ENCODE measurements around the gene CEBPZ.

The CEBPZ gene

GRCh38 chr2:37180006-37180639 lies 51.3 kb downstream of the CEBPZ start:
- no peak for DNase-seq

GRCh38 chr2:37173741-37174140 lies 57.7 kb downstream of the CEBPZ start:
- no peak for DNase-seq

DNA sequence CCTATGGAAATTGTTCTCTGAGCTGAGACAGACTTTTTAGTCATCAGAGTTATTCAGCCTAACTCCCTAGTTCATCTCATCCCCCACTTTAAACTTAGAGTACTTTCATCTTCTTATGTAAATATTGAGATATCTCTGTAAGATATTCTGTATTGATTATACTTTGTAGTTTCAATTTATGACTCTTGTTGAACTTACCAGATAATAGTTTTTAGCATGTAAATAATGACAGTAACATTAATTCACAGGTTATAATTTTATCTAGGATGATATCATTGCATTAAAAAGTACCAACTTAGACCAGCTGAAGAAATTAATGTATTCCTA lies 59.8 kb downstream of the CEBPZ start:
- DNase-seq, result no peak

DNA sequence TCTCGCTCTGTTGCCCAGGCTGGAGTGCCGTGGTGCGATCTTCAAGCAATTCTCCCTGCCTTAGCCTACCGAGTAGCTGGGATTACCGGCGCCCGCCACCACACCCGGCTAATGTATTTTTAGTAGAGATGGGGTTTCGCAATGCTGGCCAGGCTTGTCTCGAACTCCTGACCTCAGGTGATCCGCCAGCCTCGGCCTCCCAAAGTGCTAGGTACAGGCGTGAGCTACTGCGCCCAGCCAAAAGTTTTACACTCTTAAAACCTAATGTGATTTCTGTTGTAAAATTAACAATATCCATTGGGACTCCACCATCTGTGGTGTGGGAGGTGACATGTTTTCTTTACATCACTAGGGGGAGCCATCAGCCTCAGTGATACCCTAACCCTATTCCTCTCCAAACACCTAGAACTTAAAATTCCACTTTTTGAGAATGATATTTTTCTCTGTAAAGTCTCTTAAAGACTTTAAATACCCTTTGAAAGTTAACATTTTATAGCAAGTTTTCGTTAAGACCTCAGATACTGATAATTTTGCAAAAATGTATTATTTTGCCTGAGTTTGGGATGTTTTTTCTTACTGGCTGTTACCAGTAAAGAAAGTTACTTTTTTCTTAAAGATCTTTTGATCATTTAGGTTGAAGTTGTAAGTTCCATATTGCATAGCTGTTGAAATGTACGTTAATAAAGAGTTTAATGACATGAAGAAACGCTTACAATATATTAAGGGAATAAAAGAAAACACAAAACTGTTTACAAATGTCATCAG lies 63.0 kb downstream of the CEBPZ start:
- no peak for DNase-seq

DNA sequence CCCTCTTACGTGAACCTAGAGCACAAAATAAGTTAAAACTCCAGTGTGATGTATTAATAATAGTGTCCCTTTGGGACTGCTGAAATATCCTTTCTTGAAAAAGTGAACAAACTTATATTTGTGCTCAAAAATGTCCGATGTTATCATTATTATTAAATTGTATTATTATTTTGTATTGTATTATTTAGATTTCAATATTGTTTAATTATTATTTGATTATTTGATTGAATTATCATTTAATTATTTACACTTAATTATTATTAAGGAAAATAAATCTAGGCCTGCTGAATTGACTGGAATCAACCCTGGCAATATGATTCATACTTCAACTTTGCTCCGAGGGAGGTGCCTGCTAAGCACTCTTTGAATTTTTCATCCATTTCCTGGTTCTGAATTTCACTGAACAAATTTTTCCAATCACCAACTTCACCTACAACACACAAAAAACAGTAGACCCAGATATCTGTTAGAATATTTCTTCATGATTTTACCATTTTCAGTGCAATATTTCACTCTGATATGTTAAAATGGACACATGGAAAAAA lies 63.7 kb downstream of the CEBPZ start:
- no peak for DNase-seq

DNA sequence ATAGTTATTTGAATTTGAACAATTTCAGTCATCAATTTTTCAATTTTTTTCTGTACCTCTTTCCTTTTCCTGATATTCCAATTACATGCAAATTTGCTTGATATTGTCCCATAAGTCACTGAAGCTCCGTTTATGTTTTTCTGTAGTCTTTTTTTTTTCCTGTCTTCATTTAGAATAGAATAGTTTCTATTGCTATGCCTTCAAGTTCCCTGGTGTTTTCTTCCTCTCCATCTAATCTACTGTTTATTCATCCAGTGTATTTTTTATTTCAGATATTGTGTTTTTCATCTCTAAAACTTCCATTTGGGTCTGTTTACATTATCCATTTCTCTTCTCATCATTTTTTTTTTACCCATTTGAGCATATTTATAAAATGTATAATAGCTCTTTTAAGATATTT lies 66.6 kb downstream of the CEBPZ start:
- no peak for DNase-seq

DNA sequence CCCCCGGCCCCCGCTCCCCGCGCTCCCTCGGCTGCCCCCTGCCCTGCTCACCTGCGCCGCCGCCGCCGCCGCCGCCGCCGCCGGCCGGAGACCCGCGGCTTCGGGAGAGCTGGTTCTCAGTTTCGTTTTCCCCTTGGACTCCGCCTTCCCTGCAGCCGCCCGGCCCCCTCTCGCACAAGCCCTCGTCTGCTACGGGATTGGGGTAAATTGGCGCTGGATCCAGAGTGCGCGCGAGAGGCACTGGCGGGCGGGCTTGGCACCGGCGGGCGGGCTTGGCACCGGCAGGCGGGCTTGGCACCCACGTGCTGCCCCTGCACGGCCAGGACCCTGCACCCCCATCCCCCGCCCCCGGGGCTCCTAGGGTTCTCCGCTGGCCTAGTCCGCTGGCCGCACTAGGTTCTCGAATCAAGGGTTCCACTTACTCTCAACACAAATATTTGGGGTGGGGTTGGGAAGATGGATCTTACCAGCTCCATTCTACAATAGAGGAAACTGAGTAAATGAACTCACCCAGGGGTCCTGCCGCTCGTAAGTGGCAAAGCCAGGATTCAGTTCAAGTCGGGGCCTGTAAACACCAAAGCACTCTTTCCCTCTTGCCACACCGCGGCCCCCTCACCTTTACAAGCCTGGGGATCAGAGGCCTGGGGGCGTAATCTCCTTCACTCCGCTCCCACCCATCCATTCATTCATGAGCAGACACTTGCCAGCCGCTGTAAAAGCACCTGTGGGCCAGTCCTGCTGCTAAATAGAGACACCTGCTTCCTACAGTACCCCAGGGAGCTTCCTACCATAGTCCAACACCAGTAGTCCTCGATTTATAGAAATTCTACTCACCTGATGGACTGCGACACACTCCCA lies 74.3 kb downstream of the CEBPZ start, which contains the start of gene EIF2AK2:
TSS of gene EIF2AK2 (minus strand) at position 124 of the 858 bp plus-strand sequence. CDS start 9,174 bp downstream, outside the sequence.
- DNase-seq, result peak; percentile 80

DNA sequence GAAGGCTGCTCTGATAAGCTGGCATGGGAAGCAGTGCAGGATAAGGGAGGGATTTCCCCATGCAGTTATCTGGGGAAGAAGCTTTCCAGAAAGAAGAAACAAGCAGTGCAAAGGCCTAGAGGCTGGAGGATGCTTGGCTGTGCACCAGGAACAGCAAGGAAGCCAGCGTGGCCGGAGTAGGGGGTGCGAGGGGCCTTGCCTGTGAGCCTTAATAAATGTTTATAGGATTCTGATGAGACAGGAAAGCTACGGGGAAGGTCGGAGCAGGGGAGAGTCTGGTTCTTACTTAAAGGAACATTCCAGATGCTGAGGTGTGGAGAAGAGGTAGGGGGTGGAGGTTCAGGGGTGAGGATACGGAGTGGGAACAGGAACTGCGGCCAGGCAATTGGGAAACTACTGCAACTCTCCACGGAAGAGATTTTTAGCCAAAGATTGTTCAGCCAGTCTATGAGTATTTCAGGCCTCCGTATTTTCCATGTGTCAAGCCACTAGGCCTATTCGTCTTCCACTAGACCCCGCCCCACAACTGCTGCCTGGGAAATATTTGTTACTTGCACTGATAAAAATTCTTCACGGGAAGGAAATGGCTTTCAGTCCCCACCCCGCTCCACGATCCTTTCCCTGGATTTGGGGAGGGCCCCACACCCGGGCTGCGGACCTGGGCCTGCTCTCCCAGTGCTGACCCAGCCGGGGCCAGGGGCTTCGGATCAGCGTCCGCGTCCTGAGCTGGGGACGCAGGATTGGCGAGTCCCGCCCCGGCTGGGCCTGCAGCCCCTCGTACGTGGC lies 75.1 kb downstream of the CEBPZ start:
- DNase-seq, result no peak

DNA sequence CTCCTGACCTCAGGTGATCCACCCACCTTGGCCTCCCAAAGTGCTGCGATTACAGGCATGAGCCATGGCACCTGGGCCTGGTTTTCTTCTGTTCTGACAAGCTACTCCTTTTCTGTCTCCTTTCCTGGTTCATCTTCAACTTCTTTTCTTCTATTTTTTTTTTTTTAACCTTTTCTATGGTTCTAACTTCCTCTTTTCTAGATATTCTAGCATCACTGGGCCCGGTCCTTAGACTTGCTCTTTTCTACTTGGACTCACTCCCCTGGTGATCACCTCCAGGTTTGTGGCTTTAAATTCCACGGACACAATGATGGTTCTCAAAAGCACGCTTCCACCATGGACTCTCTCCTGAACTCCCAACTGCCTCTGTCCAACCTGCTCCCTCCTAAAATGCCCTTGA lies 76.6 kb downstream of the CEBPZ start:
- no peak for DNase-seq

- no peak for DNase-seq
Observed at GRCh38 chr2:37153224-37153623, 78.2 kb downstream of the CEBPZ start.

Measured in CD4-positive, alpha-beta T cell treated with Interleukin-15 for 1 hour (primary cell).